CD4-positive, alpha-beta T cell treated with Interleukin-12 subunit alpha and Interleukin-12 subunit beta, for 1 hour (primary cell): ENCODE results near the gene PNMA8C.
"Not testable (repeated sequence)": the region's sequence is repeated elsewhere in the genome, so short reads cannot be mapped to it uniquely, and the experiment has no call there.

ENCODE experiments used
- DNase-seq: peaks from one replicate; pipeline ENCODE4 v3.0.0-alpha.2; 2020

The PNMA8C gene

DNA sequence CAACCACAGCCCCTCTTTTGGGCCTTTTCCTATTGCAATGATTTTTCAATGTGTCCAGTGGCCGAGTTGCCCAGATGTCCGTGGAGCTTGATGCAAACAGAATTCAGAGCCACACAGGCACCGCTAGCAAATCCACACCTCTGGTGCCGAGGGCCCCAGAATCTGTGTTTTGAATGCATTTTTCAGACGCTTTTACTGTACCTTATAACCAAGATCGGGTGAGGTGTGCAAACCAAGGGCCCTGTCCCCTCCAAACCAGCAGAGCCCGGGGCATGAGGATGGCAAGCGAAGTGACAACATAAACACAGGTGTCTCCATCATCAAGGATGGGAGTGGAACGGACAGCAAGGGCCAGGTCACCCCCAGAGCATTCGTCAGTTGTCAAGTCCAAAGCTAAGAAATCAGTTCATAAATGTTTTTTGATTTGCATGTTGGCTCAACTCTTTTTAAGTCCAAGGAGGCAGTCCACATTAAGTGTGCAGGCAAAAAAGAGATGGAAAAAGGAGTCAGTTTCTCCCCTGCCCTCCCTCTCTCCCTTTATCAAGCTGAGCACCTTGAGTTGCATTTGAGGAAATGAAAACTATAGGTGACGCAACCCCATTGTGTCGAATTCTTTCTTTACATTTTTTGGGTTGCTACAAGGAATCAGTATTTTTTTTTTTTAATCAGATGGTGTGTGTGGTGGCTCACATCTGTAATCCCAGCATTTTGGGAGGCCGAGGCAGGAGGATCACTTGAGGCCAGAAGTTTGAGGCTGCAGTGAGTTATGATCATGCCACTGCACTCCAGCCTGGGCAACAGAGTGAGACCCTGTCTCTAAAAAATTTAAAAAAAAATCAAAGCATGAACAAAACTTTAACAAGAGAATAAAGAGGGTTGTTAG lies 18.3 kb downstream of the PNMA8C start:
- no peak for DNase-seq

- no peak for DNase-seq
These were observed 19.5 kb downstream of the PNMA8C start for GRCh38 chr19:46409191-46409590.

GRCh38 chr19:46408664-46409039 lies 20.1 kb downstream of the PNMA8C start:
- DNase-seq, result no peak

DNA sequence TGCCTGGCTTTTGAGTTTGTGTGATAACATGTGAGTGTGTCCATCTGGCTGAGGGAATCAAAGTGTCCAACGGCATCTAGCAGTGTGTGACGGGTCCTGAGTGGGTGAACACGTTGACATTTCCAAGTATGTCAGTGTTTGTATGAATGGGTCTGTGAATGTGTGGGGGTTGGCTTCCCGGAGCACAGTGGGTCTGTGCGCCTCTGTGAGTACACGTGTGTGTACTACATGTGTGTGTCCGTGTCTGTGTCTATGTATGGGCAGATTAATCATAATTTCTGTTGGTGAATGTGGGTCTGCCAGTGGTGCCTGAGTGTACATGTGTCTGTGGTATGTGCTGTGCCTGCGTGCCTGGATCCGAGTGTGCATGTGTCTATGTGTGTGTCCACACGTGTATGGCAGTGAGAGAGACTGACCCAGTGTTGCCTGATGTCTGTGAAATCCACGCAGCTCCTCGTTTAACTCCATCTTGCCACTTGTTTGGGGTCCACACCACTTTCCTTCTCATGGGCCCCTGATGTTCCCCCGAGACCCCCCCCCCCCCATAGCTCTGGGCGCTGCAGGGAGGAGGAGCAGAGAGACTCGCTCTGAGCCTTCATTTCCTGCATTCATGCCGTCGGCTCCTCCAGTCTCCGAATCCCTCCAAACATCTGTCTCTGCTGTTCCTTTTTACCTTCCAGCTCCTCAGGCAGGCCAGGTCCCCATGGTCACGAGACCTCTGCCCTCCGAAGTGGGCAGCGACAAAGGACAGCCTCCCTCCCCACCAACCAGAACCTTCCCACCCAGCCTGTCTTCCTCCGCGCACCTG lies 20.7 kb downstream of the PNMA8C start:
- no peak for DNase-seq

GRCh38 chr19:46406976-46407375 lies 21.8 kb downstream of the PNMA8C start:
- no peak for DNase-seq

DNA sequence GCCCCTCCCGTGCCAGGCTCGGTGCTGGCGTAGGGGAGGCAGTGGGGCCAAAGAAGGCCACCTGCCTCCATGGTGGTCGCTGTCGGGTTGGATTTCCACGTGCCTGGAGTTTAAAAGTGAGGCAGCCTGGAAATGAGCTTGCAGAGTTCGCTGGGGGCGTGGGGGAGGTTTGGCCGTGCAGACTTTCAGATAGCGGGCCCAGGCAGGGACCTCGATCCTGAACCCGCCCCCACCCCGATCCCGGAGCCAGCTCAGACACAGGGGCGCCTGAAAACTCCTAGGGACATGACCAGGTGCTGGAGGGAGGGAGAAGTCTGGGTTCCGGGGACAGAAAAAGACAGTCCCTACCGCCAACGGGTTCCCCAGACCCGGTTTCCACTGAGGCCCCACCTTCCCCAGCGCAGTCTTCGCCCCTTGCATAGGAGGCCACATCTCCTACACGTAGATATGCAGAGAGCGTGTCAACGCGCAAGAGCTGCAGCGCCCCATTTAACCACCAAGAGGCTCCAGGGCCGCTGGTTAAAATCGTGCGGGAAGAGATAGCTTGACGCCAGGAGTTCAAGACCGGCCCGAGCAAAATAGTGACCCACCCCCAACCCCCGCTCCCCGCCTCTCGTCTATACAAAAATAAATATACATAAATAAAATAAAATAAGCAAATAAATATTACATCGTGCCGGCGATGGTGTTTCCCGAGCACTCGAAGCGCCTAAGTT lies 23.8 kb downstream of the PNMA8C start:
- DNase-seq, result no peak

DNA sequence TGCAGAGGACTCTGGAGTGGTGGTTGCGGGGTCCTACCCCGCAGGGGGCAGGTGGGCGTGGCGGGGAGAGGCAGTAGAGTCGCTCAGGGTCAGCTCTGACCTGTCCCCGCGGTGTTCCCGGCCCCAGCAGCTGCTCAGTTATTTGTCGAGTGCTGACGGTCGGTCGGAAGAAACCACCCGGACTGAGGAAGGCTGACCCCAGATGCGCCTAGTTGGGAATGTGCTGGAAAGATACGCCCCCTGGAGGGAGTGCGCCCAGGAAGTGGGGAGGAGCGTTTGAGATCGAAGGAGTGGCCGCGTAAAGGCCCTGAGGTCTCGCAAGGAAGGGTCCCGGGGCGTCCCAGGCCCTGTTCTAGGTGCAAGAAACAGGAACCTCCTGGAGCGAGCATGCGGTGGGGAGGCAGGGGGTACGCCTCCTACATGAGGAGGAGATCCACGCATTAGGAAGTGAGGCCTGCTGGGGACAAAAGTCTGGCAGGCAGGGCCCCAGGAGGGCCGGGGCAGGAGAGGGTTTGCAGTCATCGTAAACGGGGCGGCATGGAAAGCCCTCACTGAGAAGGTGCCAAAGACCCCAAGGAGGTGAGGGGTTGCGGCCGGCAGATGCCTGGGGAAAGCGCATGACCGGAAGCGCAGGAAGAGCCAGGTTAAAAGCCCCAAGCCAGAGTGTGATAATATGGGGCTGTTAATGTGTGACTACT lies 24.5 kb downstream of the PNMA8C start:
- DNase-seq, result no peak

DNA sequence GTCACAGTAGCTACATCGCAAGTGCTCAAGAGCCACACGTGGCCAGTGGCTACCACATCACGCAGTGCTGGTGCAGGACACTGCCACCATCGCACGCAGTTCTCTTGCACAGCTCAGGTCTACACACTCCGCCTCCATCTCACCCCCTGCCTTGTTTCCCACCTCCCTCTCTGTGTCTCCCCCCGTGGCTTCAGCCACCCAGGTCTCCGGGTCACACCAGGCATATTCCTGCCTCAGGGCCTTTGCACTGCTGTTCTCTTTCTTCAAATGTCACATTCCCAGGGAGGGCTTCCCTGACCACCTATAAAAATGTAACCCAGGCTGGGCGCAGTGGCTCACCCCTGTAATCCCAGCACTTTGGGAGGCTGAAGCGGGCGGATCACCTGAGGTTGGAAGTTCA lies 26.0 kb downstream of the PNMA8C start:
- DNase-seq, result no peak

- not testable (repeated sequence) for DNase-seq
These were observed 30.8 kb downstream of the PNMA8C start for GRCh38 chr19:46397801-46398479.

DNA sequence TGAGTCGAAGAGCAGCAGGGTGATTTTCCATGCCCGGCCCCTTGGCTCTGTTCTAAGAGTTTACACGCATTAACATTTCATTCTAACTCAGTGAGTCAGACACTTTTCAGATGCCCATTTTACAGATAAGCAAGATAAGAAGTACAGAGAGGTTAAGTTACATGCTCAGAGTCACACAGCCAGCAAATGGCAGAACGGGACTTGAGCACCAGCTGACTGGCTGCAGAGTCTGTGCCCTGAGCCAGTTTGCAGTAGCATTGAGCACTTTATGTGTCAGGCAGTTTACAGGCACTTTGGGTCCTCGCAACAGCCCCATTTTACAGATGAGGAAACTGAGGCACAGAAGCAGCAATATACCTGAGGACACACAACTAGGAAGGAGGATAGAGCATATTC lies 34.3 kb downstream of the PNMA8C start:
- DNase-seq, result no peak

DNA sequence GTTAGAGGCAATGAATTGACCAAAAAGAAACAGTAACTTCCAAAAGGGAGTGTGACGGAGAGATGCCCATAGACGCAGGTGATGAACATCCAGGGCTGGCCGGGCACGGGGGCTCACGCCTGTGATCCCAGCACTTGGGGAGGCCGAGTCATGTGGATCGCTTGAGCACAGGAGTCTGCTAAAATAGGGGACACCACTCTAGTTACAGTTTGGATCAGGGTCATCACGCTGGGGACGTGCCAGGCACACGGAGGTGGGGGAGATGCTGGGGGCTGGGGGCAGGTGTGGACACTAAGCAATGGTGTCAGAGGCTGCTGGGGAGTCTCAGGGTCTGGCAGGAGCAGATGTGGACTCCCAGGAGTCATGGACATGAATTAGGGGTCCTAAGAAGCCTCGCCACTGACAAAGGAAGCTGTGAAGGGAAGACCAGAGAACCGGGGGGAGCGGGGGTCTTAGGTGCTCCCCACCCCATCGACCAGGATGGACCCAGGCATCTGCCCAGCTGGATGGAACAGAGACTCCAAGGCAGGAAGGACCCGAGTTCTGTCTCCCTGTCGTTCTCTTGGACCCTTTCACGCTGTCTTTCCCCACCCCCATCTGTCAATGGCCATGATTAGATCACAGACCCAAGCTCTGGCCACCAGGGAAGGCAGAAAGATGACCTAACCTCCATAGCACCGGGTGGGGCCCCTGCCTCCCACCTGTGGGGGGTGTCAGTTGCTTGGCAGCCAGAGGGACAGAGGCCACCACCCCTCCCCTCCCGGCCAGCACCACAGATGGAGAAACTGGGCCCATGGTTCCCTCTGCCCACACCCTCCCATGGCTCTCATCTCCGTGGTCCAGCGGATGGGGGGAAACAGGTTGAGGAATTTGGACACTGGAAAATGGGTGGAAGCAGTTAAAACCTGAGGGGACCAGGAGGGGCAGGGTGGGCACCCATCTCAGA lies 35.0 kb downstream of the PNMA8C start:
- DNase-seq, result no peak

- DNase-seq, result no peak
These were observed 35.9 kb downstream of the PNMA8C start for GRCh38 chr19:46392837-46393236.

GRCh38 chr19:46392252-46392801 lies 36.4 kb downstream of the PNMA8C start:
- no peak for DNase-seq

- DNase-seq, result no peak
These were observed 37.2 kb downstream of the PNMA8C start for GRCh38 chr19:46391296-46392251.

DNA sequence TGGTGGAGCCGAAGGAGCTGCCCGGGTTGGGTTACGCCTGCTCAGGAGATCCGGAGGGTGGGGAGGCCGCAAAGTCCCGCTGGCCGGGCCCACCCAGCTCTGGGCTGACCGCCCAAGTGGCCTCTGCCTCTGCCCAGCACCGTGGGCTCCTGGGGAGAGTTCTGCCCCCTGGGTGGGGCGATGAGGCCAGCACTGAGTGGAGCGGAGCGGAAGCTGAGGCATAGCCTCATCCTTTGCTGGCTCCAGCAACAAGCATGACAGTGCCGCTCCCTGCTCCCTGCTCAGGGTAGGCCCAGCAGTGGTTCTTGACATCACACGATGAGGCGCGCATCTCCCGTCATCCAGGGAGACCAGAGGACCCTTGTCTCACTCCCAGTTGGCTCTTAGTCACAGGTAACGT lies 37.9 kb downstream of the PNMA8C start:
- no peak for DNase-seq

- no peak for DNase-seq
These were observed 38.4 kb downstream of the PNMA8C start for GRCh38 chr19:46390121-46390858.

GRCh38 chr19:46388311-46389095 lies 40.2 kb downstream of the PNMA8C start:
- no peak for DNase-seq

DNA sequence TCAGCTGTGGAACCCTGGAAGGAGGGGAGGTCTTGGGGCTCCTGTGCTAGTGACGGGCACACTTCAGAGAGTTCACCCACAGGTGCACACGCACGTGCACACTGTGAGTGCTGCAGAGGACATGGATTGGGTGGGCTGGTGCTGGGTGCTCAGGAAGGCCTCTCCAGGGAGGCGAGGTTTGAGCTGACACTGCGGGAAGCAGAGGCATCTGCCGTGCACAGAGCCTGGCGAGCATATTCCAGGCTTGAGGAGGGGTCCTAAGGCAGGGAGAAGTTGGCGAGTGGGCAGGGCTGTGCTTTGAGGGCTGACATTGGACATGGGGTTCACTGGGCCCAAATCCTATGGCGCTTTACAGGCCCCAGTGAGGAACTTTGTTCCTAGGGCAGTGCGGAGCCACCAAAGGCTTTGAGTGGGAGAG lies 41.0 kb downstream of the PNMA8C start:
- no peak for DNase-seq
